NCI-H526 treated with DMSO at 0.1 percent for 48 hours (cell line): ENCODE data around the gene MSH2.
"Not testable (repeated sequence)": the region's sequence is repeated elsewhere in the genome, so short reads cannot be mapped to it uniquely, and the experiment has no call there.

Experiments
- DNase-seq: peaks from one replicate; lab custom pipeline; 2025; lab: John Stamatoyannopoulos, UW

Gene MSH2

GRCh38 chr2:47402805-47403608 is at the start of gene MSH2:
MSH2 (plus strand) TSS chr2:47403156; CDS start chr2:47403192, 36 bp downstream.
- peak; percentile 96 for DNase-seq

- DNase-seq = no peak
These were observed 48.7 kb upstream of the MSH2 start for GRCh38 chr2:47354013-47354847.

GRCh38 chr2:47354848-47355204 is 48.1 kb upstream of the MSH2 start:
- no peak for DNase-seq

GRCh38 chr2:47357483-47357882 is 45.5 kb upstream of the MSH2 start:
- no peak for DNase-seq

GRCh38 chr2:47359375-47359868 is 43.5 kb upstream of the MSH2 start:
- no peak for DNase-seq

- no peak for DNase-seq
These were observed 42.7 kb upstream of the MSH2 start for GRCh38 chr2:47360283-47360682.

- DNase-seq = no peak
These were observed 42.0 kb upstream of the MSH2 start for GRCh38 chr2:47360927-47361326.

GRCh38 chr2:47361505-47362229 is 41.3 kb upstream of the MSH2 start:
- not testable (repeated sequence) for DNase-seq

- DNase-seq = peak; percentile 16
These were observed 29.2 kb upstream of the MSH2 start for GRCh38 chr2:47373747-47374146.

GRCh38 chr2:47375307-47375706 is 27.6 kb upstream of the MSH2 start:
- DNase-seq = no peak

GRCh38 chr2:47379384-47379783 is 23.6 kb upstream of the MSH2 start:
- DNase-seq = no peak

GRCh38 chr2:47381408-47381807 is 21.5 kb upstream of the MSH2 start:
- DNase-seq = no peak

GRCh38 chr2:47386551-47386950 is 16.4 kb upstream of the MSH2 start:
- DNase-seq = no peak

GRCh38 chr2:47388888-47389287 is 14.1 kb upstream of the MSH2 start:
- no peak for DNase-seq

- DNase-seq = no peak
These were observed 13.3 kb upstream of the MSH2 start for GRCh38 chr2:47389692-47390091.

GRCh38 chr2:47401789-47402554 is 984 bp upstream of the MSH2 start:
- DNase-seq = no peak

GRCh38 chr2:47402555-47402804 is 476 bp upstream of the MSH2 start:
- DNase-seq = no peak

GRCh38 chr2:47403609-47404193 is 745 bp downstream of the MSH2 start:
- DNase-seq = peak; percentile 43

GRCh38 chr2:47404356-47404755 is 1.4 kb downstream of the MSH2 start:
- DNase-seq = no peak

GRCh38 chr2:47405757-47406156 is 2.8 kb downstream of the MSH2 start:
- DNase-seq = no peak

- DNase-seq = not testable (repeated sequence)
These were observed 3.8 kb downstream of the MSH2 start for GRCh38 chr2:47406649-47407330.
